Transverse colon (tissue), 3 donors: ENCODE measurements around the gene SLC35F3.

ENCODE experiments used
- CTCF ChIP-seq, 5 experiments: fragments of 200-600 bp in 3 of 5; fragments of 450-650 bp in 2 of 5; sonication (generic) in 3 of 5; IDR thresholded peaks; 1 replicate in 2 of 5; 2 replicates in 3 of 5; pipeline ENCODE4 v1.5.1; 2016 to 2017; ENCODE audit warnings: antibody characterized with exemption in 5 of 5, inconsistent platforms in 3 of 5, mild to moderate bottlenecking in 2 of 5, moderate library complexity in 1 of 5
- POLR2A ChIP-seq: fragments of 450-650 bp; IDR thresholded peaks from one replicate; pipeline ENCODE4 v1.6.1; 2016; ENCODE audit warnings: antibody characterized with exemption, mild to moderate bottlenecking, moderate library complexity

GRCh38 chr1:234120327-234120944, 216.0 kb downstream of the SLC35F3 start:
- TF ChIP-seq POLR2A (no peak), CTCF (IDR thresholded peaks at IDR 0.05) (no peak)
